Neural progenitor cell (in vitro differentiated cells): ENCODE data around the gene ABTB1. TPM values are rescaled to one million over a fixed set of nuclear protein-coding genes. Genes with fewer than 3 reads are reported as not detected.

Experiments used
- DNase-seq: peaks from one replicate; pipeline ENCODE4 v3.0.0-alpha.2; 2016; ENCODE audit warnings: low spot score
- H2AFZ ChIP-seq: fragments of 200-600 bp; sonication (generic); replicated peaks from 2 replicates; pipeline ENCODE4 v1.6.1; 2016; ENCODE audit warnings: antibody characterized with exemption
- H3F3A ChIP-seq: fragments of 200-600 bp; sonication (generic); 2 replicates; pipeline ENCODE4 v1.6.1; 2016; ENCODE audit warnings: antibody characterized with exemption, low read depth
- H3K27ac ChIP-seq: fragments of 200-600 bp; sonication (generic); 2 replicates; pipeline ENCODE4 v1.5.1; 2016; ENCODE audit warnings: mild to moderate bottlenecking
- H3K27me3 ChIP-seq: fragments of 200-600 bp; sonication (generic); 2 replicates; pipeline ENCODE4 v1.6.1; 2016; ENCODE audit warnings: mild to moderate bottlenecking, moderate library complexity
- H3K36me3 ChIP-seq: fragments of 200-600 bp; sonication (generic); 2 replicates; pipeline ENCODE4 v1.5.1; 2016
- H3K4me1 ChIP-seq: fragments of 200-600 bp; sonication (generic); 2 replicates; pipeline ENCODE4 v1.6.1; 2016; ENCODE audit warnings: mixed run types
- H3K4me2 ChIP-seq: fragments of 200-600 bp; sonication (generic); 2 replicates; pipeline ENCODE4 v1.6.1; 2016
- H3K4me3 ChIP-seq: fragments of 200-600 bp; sonication (generic); 2 replicates; pipeline ENCODE4 v1.5.1; 2016
- H3K79me2 ChIP-seq: fragments of 200-600 bp; sonication (generic); 2 replicates; pipeline ENCODE4 v1.6.1; 2016; ENCODE audit warnings: low read depth
- H3K9ac ChIP-seq: fragments of 200-600 bp; sonication (generic); 2 replicates; pipeline ENCODE4 v1.6.1; 2016
- H3K9me3 ChIP-seq: fragments of 200-600 bp; sonication (generic); 2 replicates; pipeline ENCODE4 v1.5.1; 2016; ENCODE audit warnings: low read depth
- H4K20me1 ChIP-seq: fragments of 200-600 bp; sonication (generic); 2 replicates; pipeline ENCODE4 v1.6.1; 2016; ENCODE audit warnings: low read depth
- H3K27ac Mint-ChIP-seq: 3 replicates; pipeline ENCODE4 v1.8.0; 2021; ENCODE audit warnings: mixed read lengths
- H3K27me3 Mint-ChIP-seq: 2 replicates; pipeline ENCODE4 v1.8.0; 2022; ENCODE audit warnings: low read depth, mild to moderate bottlenecking, inconsistent platforms, moderate library complexity, mixed read lengths; ENCODE audit not compliant: insufficient read depth
- H3K36me3 Mint-ChIP-seq: 3 replicates; pipeline ENCODE4 v1.8.0; 2021; ENCODE audit warnings: mixed read lengths
- H3K4me1 Mint-ChIP-seq: 3 replicates; pipeline ENCODE4 v1.8.0; 2021; ENCODE audit warnings: mixed read lengths
- H3K4me3 Mint-ChIP-seq: 3 replicates; pipeline ENCODE4 v1.8.0; 2021; ENCODE audit warnings: mild to moderate bottlenecking, moderate library complexity, mixed read lengths
- H3K9me3 Mint-ChIP-seq: 3 replicates; pipeline ENCODE4 v1.8.0; 2020; ENCODE audit warnings: mixed read lengths
- CTCF ChIP-seq: fragments of 200-600 bp; sonication (generic); IDR thresholded peaks from 2 replicates; pipeline ENCODE4 v1.5.1; 2017; ENCODE audit warnings: antibody characterized with exemption, mild to moderate bottlenecking
- EZH2 ChIP-seq: fragments of 200-600 bp; sonication (generic); IDR thresholded peaks from 2 replicates; pipeline ENCODE4 v1.6.1; 2017; ENCODE audit warnings: antibody characterized with exemption, mild to moderate bottlenecking, moderate library complexity
- EZH2phosphoT487 ChIP-seq: fragments of 200-600 bp; sonication (generic); IDR thresholded peaks from 2 replicates; pipeline ENCODE4 v1.6.1; 2017; ENCODE audit warnings: antibody characterized with exemption
- total RNA-seq: library from RNA; depleted of rRNA; stranded (reverse); fragments of >200 nt; gene quantifications from 2 replicates; pipeline ENCODE4 v1.2.3, GENCODE V29; 2015; ENCODE audit warnings: low replicate concordance

The ABTB1 gene
- total RNA-seq, 1 donor from 2014 or later: 2.4 TPM

GRCh38 chr3:127692501-127693335 lies 20.0 kb downstream of the ABTB1 start:
- H3K9me3 Mint-ChIP-seq: no peaks in the 10 kb centered on the region
- H3K36me3 Mint-ChIP-seq: no peaks in the 10 kb centered on the region
- no peaks in the 10 kb centered on the region for H3K9me3 ChIP-seq
- H3K4me1 Mint-ChIP-seq: peaks cover 17% of the 10 kb centered on the region
- H2AFZ ChIP-seq: no peak overlapping the region
- H3K4me3 ChIP-seq: no peak overlapping the region
- no peaks in the 10 kb centered on the region for H3K27me3 ChIP-seq
- no peak overlapping the region for H3K27ac ChIP-seq
- peaks cover 6% of the 10 kb centered on the region for H3K27me3 Mint-ChIP-seq
- no peaks in the 10 kb centered on the region for H3K79me2 ChIP-seq
- no peak overlapping the region for H3K4me2 ChIP-seq
- peaks cover 28% of the 10 kb centered on the region for H3K4me1 ChIP-seq
- peak overlapping the region; percentile 78 for H3K27ac Mint-ChIP-seq
- no peak overlapping the region for H3K9ac ChIP-seq
- H3K36me3 ChIP-seq: no peaks in the 10 kb centered on the region
- H3K4me3 Mint-ChIP-seq: peak overlapping the region; percentile 18
- TF ChIP-seq EZH2 (no peak), CTCF (no peak), EZH2phosphoT487 (no peak)
- no peak for DNase-seq
- no peaks in the 10 kb centered on the region for H4K20me1 ChIP-seq
- H3F3A ChIP-seq: peaks cover 8% of the 10 kb centered on the region

DNA sequence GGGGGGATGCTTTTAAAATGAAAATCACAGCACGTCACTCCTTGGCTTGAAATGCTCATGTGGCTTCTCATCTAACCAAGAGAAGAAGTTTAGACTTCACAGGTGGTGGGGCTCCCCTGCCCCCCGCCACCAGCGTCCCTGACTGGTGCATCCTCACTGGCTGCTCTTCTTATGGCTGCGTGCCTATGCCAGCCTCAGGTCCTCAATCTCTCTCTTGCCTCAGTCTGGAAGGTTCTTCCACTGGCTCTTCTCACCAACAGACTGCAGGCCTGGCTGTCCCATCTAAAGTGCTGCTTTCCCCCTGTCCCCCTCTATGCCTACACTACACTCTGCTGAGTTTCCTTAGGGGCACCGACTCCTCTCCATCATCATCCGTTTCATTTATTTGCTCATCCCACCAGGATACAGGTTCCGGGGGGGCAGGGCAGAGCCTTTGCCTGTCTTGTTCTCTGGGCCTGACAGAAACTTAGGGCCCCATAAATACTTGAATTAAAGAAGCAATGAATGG lies 20.6 kb downstream of the ABTB1 start:
- no peaks in the 10 kb centered on the region for H3K36me3 ChIP-seq
- no peaks in the 10 kb centered on the region for H3K9me3 ChIP-seq
- TF ChIP-seq EZH2 (no peak), EZH2phosphoT487 (no peak), CTCF (no peak)
- H3K27me3 Mint-ChIP-seq: peaks cover 6% of the 10 kb centered on the region
- H3K79me2 ChIP-seq: no peaks in the 10 kb centered on the region
- no peak for DNase-seq
- H2AFZ ChIP-seq: no peak overlapping the region
- peaks cover 8% of the 10 kb centered on the region for H3F3A ChIP-seq
- no peaks in the 10 kb centered on the region for H4K20me1 ChIP-seq
- peaks cover 23% of the 10 kb centered on the region for H3K4me1 Mint-ChIP-seq
- no peaks in the 10 kb centered on the region for H3K27me3 ChIP-seq
- H3K4me1 ChIP-seq: peaks cover 24% of the 10 kb centered on the region
- no peak overlapping the region for H3K4me2 ChIP-seq
- no peak overlapping the region for H3K27ac ChIP-seq
- H3K27ac Mint-ChIP-seq: no peak overlapping the region
- H3K4me3 Mint-ChIP-seq: no peak overlapping the region
- H3K9me3 Mint-ChIP-seq: no peaks in the 10 kb centered on the region
- H3K36me3 Mint-ChIP-seq: no peaks in the 10 kb centered on the region
- no peak overlapping the region for H3K4me3 ChIP-seq
- H3K9ac ChIP-seq: no peak overlapping the region

- no peak overlapping the region for H3K4me3 Mint-ChIP-seq
- no peak for TF ChIP-seq EZH2
- TF ChIP-seq CTCF: peak; percentile 37
- Histone ChIP-seq H3K36me3 (no peaks in the 10 kb centered on the region), H3K4me2 (no peak overlapping the region), H3K9ac (no peak overlapping the region), H3K27ac (no peak overlapping the region), H3F3A (peaks cover under 1% of the 10 kb centered on the region), H3K4me3 (no peak overlapping the region), H3K4me1 (peaks cover 11% of the 10 kb centered on the region), H2AFZ (no peak overlapping the region), H4K20me1 (no peaks in the 10 kb centered on the region), H3K9me3 (no peaks in the 10 kb centered on the region), H3K27me3 (no peaks in the 10 kb centered on the region), H3K79me2 (no peaks in the 10 kb centered on the region)
- H3K36me3 Mint-ChIP-seq: no peaks in the 10 kb centered on the region
- DNase-seq: peak; percentile 51
- H3K4me1 Mint-ChIP-seq: peaks cover 23% of the 10 kb centered on the region
- no peaks in the 10 kb centered on the region for H3K9me3 Mint-ChIP-seq
- peak overlapping the region; percentile 46 for H3K27ac Mint-ChIP-seq
- H3K27me3 Mint-ChIP-seq: peaks cover 11% of the 10 kb centered on the region
These were observed 21.9 kb downstream of the ABTB1 start for GRCh38 chr3:127694467-127695215.
